Measurements from ENCODE around the gene OPRM1. TPM values are rescaled to one million over a fixed set of nuclear protein-coding genes. Genes with fewer than 3 reads are reported as not detected.

The OPRM1 gene
- total RNA-seq, 1 donor from 2014 or later, result not detected

DNA sequence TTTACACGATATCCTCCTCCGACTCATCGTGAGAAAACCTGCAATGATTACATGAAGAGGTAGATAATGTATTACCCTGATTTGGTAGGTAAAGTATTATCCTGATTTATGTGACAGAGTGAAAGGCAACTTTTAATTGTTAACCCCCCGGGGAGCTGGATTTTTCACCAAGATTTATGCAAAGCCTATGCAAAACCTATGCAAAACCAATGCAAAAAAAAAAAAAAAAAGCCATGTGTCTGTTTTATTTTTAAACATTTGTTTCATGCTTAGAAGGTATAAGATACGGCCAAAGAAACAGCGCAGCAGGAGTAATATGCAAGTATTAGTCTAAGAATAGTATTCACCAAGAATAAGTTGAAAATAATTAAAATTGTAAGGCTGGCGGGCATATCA is 207.7 kb downstream of the OPRM1 start:
- Mint-ChIP-seq H3K27ac (ENCODE audit: unreplicated experiment) (peak overlapping the region; percentile 98), H3K27me3 (ENCODE audit: unreplicated experiment) (peaks cover 2% of the 10 kb centered on the region), H3K4me1 (ENCODE audit: unreplicated experiment) (peaks cover 69% of the 10 kb centered on the region), H3K9me3 (ENCODE audit: unreplicated experiment) (no peaks in the 10 kb centered on the region), H3K4me3 (ENCODE audit: unreplicated experiment) (peak overlapping the region; percentile 17), H3K36me3 (ENCODE audit: low read depth, unreplicated experiment) (no peaks in the 10 kb centered on the region)
- no peak for DNase-seq (ENCODE audit: low spot score)
- TF ChIP-seq, protein P1, sequence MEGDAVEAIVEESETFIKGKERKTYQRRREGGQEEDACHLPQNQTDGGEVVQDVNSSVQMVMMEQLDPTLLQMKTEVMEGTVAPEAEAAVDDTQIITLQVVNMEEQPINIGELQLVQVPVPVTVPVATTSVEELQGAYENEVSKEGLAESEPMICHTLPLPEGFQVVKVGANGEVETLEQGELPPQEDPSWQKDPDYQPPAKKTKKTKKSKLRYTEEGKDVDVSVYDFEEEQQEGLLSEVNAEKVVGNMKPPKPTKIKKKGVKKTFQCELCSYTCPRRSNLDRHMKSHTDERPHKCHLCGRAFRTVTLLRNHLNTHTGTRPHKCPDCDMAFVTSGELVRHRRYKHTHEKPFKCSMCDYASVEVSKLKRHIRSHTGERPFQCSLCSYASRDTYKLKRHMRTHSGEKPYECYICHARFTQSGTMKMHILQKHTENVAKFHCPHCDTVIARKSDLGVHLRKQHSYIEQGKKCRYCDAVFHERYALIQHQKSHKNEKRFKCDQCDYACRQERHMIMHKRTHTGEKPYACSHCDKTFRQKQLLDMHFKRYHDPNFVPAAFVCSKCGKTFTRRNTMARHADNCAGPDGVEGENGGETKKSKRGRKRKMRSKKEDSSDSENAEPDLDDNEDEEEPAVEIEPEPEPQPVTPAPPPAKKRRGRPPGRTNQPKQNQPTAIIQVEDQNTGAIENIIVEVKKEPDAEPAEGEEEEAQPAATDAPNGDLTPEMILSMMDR (IDR thresholded peaks at IDR 0.05; ENCODE audit: unreplicated experiment), result no peak

- H3K4me3 Mint-ChIP-seq (ENCODE audit: unreplicated experiment), result peak overlapping the region; percentile 86
- H3K4me1 Mint-ChIP-seq (ENCODE audit: unreplicated experiment), result peaks cover 75% of the 10 kb centered on the region
- DNase-seq (ENCODE audit: low spot score), result no peak
Observed at GRCh38 chr6:154247119-154247861, 208.2 kb downstream of the OPRM1 start.

GRCh38 chr6:154249499-154250298 is 210.7 kb downstream of the OPRM1 start:
- Mint-ChIP-seq H3K4me3 (ENCODE audit: unreplicated experiment) (no peak overlapping the region), H3K9me3 (ENCODE audit: unreplicated experiment) (no peaks in the 10 kb centered on the region), H3K4me1 (ENCODE audit: unreplicated experiment) (peaks cover 70% of the 10 kb centered on the region), H3K36me3 (ENCODE audit: low read depth, unreplicated experiment) (peaks cover 7% of the 10 kb centered on the region), H3K27ac (ENCODE audit: unreplicated experiment) (peak overlapping the region; percentile 86), H3K27me3 (ENCODE audit: unreplicated experiment) (peaks cover 2% of the 10 kb centered on the region)
- TF ChIP-seq, protein P1 (IDR thresholded peaks at IDR 0.05; ENCODE audit: unreplicated experiment), result no peak
- DNase-seq (ENCODE audit: low spot score), result no peak

More at GRCh38 chr6:154247119-154247861, 208.2 kb downstream of the OPRM1 start:
- peak overlapping the region; percentile 98 for H3K27ac Mint-ChIP-seq (ENCODE audit: unreplicated experiment)
- peaks cover 4% of the 10 kb centered on the region for H3K36me3 Mint-ChIP-seq (ENCODE audit: low read depth, unreplicated experiment)
- TF ChIP-seq, protein P1 (IDR thresholded peaks at IDR 0.05; ENCODE audit: unreplicated experiment), result no peak
- H3K9me3 Mint-ChIP-seq (ENCODE audit: unreplicated experiment), result no peaks in the 10 kb centered on the region
- H3K27me3 Mint-ChIP-seq (ENCODE audit: unreplicated experiment), result peaks cover 2% of the 10 kb centered on the region

DNA sequence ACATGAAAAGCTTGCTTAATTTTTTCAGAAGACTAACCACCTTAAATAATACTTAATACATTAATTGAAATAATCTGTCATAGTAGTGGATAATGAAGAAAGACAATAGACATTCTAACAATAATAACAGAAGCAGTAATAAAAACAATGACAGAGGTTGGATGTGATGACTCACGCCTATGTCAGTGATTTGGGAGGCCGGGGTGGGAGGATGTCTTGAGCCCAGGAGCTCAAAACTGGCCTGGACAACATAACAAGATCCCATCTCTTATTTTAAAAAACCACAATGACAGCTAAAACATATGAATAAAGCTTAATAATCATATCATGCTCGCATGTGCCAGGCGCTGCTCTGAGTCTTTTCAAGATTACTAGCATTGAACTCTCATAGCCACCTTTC is 212.1 kb downstream of the OPRM1 start:
- DNase-seq (ENCODE audit: low spot score), result no peak
- peaks cover 2% of the 10 kb centered on the region for H3K27me3 Mint-ChIP-seq (ENCODE audit: unreplicated experiment)
- H3K4me3 Mint-ChIP-seq (ENCODE audit: unreplicated experiment), result no peak overlapping the region
- TF ChIP-seq, protein P1 (IDR thresholded peaks at IDR 0.05; ENCODE audit: unreplicated experiment), result no peak
- peaks cover 7% of the 10 kb centered on the region for H3K36me3 Mint-ChIP-seq (ENCODE audit: low read depth, unreplicated experiment)
- peaks cover 58% of the 10 kb centered on the region for H3K4me1 Mint-ChIP-seq (ENCODE audit: unreplicated experiment)
- H3K27ac Mint-ChIP-seq (ENCODE audit: unreplicated experiment), result no peak overlapping the region
- no peaks in the 10 kb centered on the region for H3K9me3 Mint-ChIP-seq (ENCODE audit: unreplicated experiment)

DNA sequence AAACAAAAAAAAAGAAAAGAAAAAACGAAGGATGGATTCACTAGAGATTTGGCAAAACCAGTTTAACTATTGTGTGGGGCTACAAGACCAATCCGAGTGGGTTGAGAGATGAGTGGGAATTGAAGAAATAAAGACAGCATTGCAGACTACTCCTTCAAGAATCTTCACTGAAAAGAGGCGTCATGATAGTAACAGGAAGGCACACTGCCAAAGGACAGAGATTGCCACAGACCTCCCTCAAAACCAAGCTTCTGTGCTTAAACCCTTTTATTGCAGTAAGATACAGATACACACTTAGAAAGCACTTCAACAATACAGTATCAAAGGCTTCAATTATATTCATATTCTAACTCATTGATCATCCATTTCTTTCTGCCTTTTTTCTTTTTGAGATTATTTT is 213.6 kb downstream of the OPRM1 start:
- H3K36me3 Mint-ChIP-seq (ENCODE audit: low read depth, unreplicated experiment), result peaks cover 11% of the 10 kb centered on the region
- H3K4me3 Mint-ChIP-seq (ENCODE audit: unreplicated experiment), result no peak overlapping the region
- no peaks in the 10 kb centered on the region for H3K9me3 Mint-ChIP-seq (ENCODE audit: unreplicated experiment)
- DNase-seq (ENCODE audit: low spot score), result no peak
- TF ChIP-seq, protein P1 (IDR thresholded peaks at IDR 0.05; ENCODE audit: unreplicated experiment), result no peak
- peaks cover 59% of the 10 kb centered on the region for H3K4me1 Mint-ChIP-seq (ENCODE audit: unreplicated experiment)
- peak overlapping the region; percentile 92 for H3K27ac Mint-ChIP-seq (ENCODE audit: unreplicated experiment)
- H3K27me3 Mint-ChIP-seq (ENCODE audit: unreplicated experiment), result no peaks in the 10 kb centered on the region

All from endothelial cell (in vitro differentiated cells).